H9 (cell line): Measurements from ENCODE around the gene AS3MT. TPM values are rescaled to one million over a fixed set of nuclear protein-coding genes. Genes with fewer than 3 reads are reported as not detected.

ENCODE experiments used
- DNase-seq: peaks from one replicate; pipeline ENCODE4 v3.0.0-alpha.2; 2017
- H2AFZ ChIP-seq: one replicate; pipeline ENCODE4 v1.6.1; 2013; ENCODE audit warnings: mild to moderate bottlenecking, low read length, control low read depth, moderate library complexity
- H2AK5ac ChIP-seq: 2 replicates; pipeline ENCODE4 v1.6.1; 2013; ENCODE audit warnings: low read length, control low read depth, mixed read lengths; ENCODE audit not compliant: insufficient read length
- H2BK120ac ChIP-seq: one replicate; pipeline ENCODE4 v1.6.1; 2013; ENCODE audit warnings: low read depth, mild to moderate bottlenecking, low read length, control low read depth, inconsistent platforms; ENCODE audit not compliant: poor library complexity, severe bottlenecking
- H2BK12ac ChIP-seq: 2 replicates; pipeline ENCODE4 v1.6.1; 2013; ENCODE audit warnings: low read length, control low read depth, mixed read lengths, low read depth; ENCODE audit not compliant: insufficient read length
- H2BK15ac ChIP-seq: 2 replicates; pipeline ENCODE4 v1.6.1; 2013; ENCODE audit warnings: low read depth, low read length, control low read depth
- H2BK20ac ChIP-seq: one replicate; pipeline ENCODE4 v1.6.1; 2013; ENCODE audit warnings: low read depth, mild to moderate bottlenecking, low read length, control low read depth, inconsistent platforms; ENCODE audit not compliant: poor library complexity, severe bottlenecking
- H2BK5ac ChIP-seq: 2 replicates; pipeline ENCODE4 v1.6.1; 2013; ENCODE audit warnings: low read length, control low read depth, mixed read lengths; ENCODE audit not compliant: insufficient read length
- H3K14ac ChIP-seq: 2 replicates; pipeline ENCODE4 v1.6.1; 2013; ENCODE audit warnings: low read length, control low read depth; ENCODE audit not compliant: insufficient read depth
- H3K18ac ChIP-seq: 2 replicates; pipeline ENCODE4 v1.6.1; 2013; ENCODE audit warnings: low read depth, mild to moderate bottlenecking, mixed read lengths, low read length, control low read depth; ENCODE audit not compliant: insufficient read length
- H3K23ac ChIP-seq: 2 replicates; pipeline ENCODE4 v1.6.1; 2013; ENCODE audit warnings: low read length, control low read depth, mixed read lengths, low read depth; ENCODE audit not compliant: insufficient read length
- H3K23me2 ChIP-seq: 2 replicates; pipeline ENCODE4 v1.6.1; 2013; ENCODE audit warnings: low read depth, mild to moderate bottlenecking, mixed read lengths, low read length, control low read depth; ENCODE audit not compliant: insufficient read length, poor library complexity, severe bottlenecking
- H3K27ac ChIP-seq: 2 replicates; pipeline ENCODE4 v1.5.1; 2013; ENCODE audit warnings: low read length, control low read depth, mixed read lengths, low read depth; ENCODE audit not compliant: insufficient read length
- H3K27me3 ChIP-seq: 2 replicates; pipeline ENCODE4 v1.6.1; 2013; ENCODE audit warnings: low read length, control low read depth, inconsistent platforms; ENCODE audit not compliant: insufficient read depth
- H3K4ac ChIP-seq: 2 replicates; pipeline ENCODE4 v1.6.1; 2013; ENCODE audit warnings: low read depth, mild to moderate bottlenecking, control low read depth, inconsistent platforms, low read length, moderate library complexity
- H3K4me1 ChIP-seq: 2 replicates; pipeline ENCODE4 v1.6.1; 2013; ENCODE audit warnings: low read length, control low read depth, inconsistent platforms; ENCODE audit not compliant: insufficient read depth
- H3K4me2 ChIP-seq: 2 replicates; pipeline ENCODE4 v1.6.1; 2013; ENCODE audit warnings: low read length, control low read depth, mixed read lengths; ENCODE audit not compliant: insufficient read length, insufficient read depth
- H3K56ac ChIP-seq: 2 replicates; pipeline ENCODE4 v1.6.1; 2013; ENCODE audit warnings: low read depth, mild to moderate bottlenecking, mixed read lengths, low read length, control low read depth; ENCODE audit not compliant: insufficient read length
- H3K79me1 ChIP-seq: 2 replicates; pipeline ENCODE4 v1.6.1; 2013; ENCODE audit warnings: low read depth, mild to moderate bottlenecking, moderate library complexity, low read length, control low read depth, inconsistent platforms; ENCODE audit not compliant: insufficient read depth, poor library complexity, severe bottlenecking
- H3K79me2 ChIP-seq: 2 replicates; pipeline ENCODE4 v1.6.1; 2013; ENCODE audit warnings: low read length, control low read depth, inconsistent platforms; ENCODE audit not compliant: insufficient read depth
- H3K9ac ChIP-seq: 2 replicates; pipeline ENCODE4 v1.6.1; 2013; ENCODE audit warnings: low read length, control low read depth, mixed read lengths; ENCODE audit not compliant: insufficient read length; ENCODE audit errors: extremely low read depth
- H3K9me3 ChIP-seq: one replicate; pipeline ENCODE4 v1.6.1; 2013; ENCODE audit warnings: low read depth, low read length, inconsistent platforms; ENCODE audit not compliant: control insufficient read depth
- H3T11ph ChIP-seq: one replicate; pipeline ENCODE4 v1.6.1; 2013; ENCODE audit warnings: mild to moderate bottlenecking, low read length, control low read depth, inconsistent platforms
- H4K20me1 ChIP-seq: one replicate; pipeline ENCODE4 v1.6.1; 2013; ENCODE audit not compliant: control insufficient read depth, insufficient read length, insufficient read depth
- H4K5ac ChIP-seq: 2 replicates; pipeline ENCODE4 v1.6.1; 2013; ENCODE audit warnings: low read depth, mild to moderate bottlenecking, mixed read lengths, low read length, control low read depth; ENCODE audit not compliant: insufficient read length
- H4K8ac ChIP-seq: replicated peaks from 2 replicates; pipeline ENCODE4 v1.6.1; 2013; ENCODE audit warnings: low read length, control low read depth, mixed read lengths, low read depth; ENCODE audit not compliant: insufficient read length
- H4K91ac ChIP-seq: 2 replicates; pipeline ENCODE4 v1.6.1; 2013; ENCODE audit warnings: low read depth, mild to moderate bottlenecking, moderate library complexity, mixed read lengths, low read length, control low read depth; ENCODE audit not compliant: insufficient read length
- H3K27ac Mint-ChIP-seq, 3 experiments: 2 replicates in 2 of 3; 3 replicates in 1 of 3; pipeline ENCODE4 v1.8.0; 2020 to 2021; ENCODE audit warnings: mixed read lengths in 3 of 3, mild to moderate bottlenecking in 1 of 3, moderate library complexity in 1 of 3
- H3K27me3 Mint-ChIP-seq: 2 replicates; pipeline ENCODE4 v1.8.0; 2021; ENCODE audit warnings: low read depth, mild to moderate bottlenecking, moderate library complexity, mixed read lengths
- H3K36me3 Mint-ChIP-seq, 3 experiments: 2 replicates in 2 of 3; 3 replicates in 1 of 3; pipeline ENCODE4 v1.8.0; 2020 to 2021; ENCODE audit warnings: low read depth in 3 of 3, mixed read lengths in 3 of 3; ENCODE audit not compliant: insufficient read depth in 1 of 3
- H3K4me1 Mint-ChIP-seq, 2 experiments: 2 replicates each; pipeline ENCODE4 v1.8.0; 2020; ENCODE audit warnings: mixed read lengths in 2 of 2
- H3K4me3 Mint-ChIP-seq, 2 experiments: 2 replicates in 1 of 2; 3 replicates in 1 of 2; pipeline ENCODE4 v1.8.0; 2020 to 2021; ENCODE audit warnings: mild to moderate bottlenecking in 2 of 2, mixed read lengths in 2 of 2, moderate library complexity in 1 of 2
- H3K9me3 Mint-ChIP-seq, 2 experiments: 2 replicates in 1 of 2; 3 replicates in 1 of 2; pipeline ENCODE4 v1.8.0; 2020; ENCODE audit warnings: mild to moderate bottlenecking in 2 of 2, mixed read lengths in 2 of 2, moderate library complexity in 1 of 2
- CTCF ChIP-seq: fragments of 200-600 bp; sonication (generic); conservative IDR thresholded peaks from 3 replicates; pipeline ENCODE4 v1.8.0; 2021; ENCODE audit warnings: antibody characterized with exemption, mild to moderate bottlenecking
- WGBS: extraction: QIAGEN DNeasy Blood & Tissue Kit; methylation state at CpG from one replicate; pipeline ENCODE4 v1.1.7; 2013; ENCODE audit warnings: missing lambda C conversion rate, low lambda C conversion rate, mixed read lengths; ENCODE audit not compliant: insufficient read length; ENCODE audit errors: extremely low coverage; 5-methylcytosine and 5-hydroxymethylcytosine counted together
- total RNA-seq: library from RNA; stranded (reverse); gene quantifications from 2 replicates; pipeline ENCODE4 v1.2.1, GENCODE V29; 2021

The AS3MT gene
- total RNA-seq, 1 experiment from 2014 or later: 16.4 TPM

GRCh38 chr10:102926842-102927241 is 57.6 kb downstream of the AS3MT start:
- H3K9me3 ChIP-seq: no peaks in the 10 kb centered on the region
- no peak overlapping the region for H2BK120ac ChIP-seq
- peaks cover 7 to 12% of the 10 kb centered on the region in 2 experiments for H3K4me1 Mint-ChIP-seq
- no peak overlapping the region for H2AK5ac ChIP-seq
- no peaks in the 10 kb centered on the region for H3K27me3 ChIP-seq
- H3K56ac ChIP-seq: no peak overlapping the region
- H3T11ph ChIP-seq: no peak overlapping the region
- H3K4me2 ChIP-seq: no peak overlapping the region
- H3K27ac Mint-ChIP-seq: no peak overlapping the region
- H3K4me1 ChIP-seq: no peaks in the 10 kb centered on the region
- TF ChIP-seq CTCF: no peak
- no CpG with 5 or more reads among the region's 6 CpGs for WGBS
- H2AFZ ChIP-seq: no peak overlapping the region
- H4K8ac ChIP-seq: no peak overlapping the region
- H2BK12ac ChIP-seq: no peak overlapping the region
- no peak overlapping the region for H3K14ac ChIP-seq
- H3K23me2 ChIP-seq: no peaks in the 10 kb centered on the region
- no peak overlapping the region for H3K18ac ChIP-seq
- H3K9ac ChIP-seq: no peak overlapping the region
- H3K4me3 Mint-ChIP-seq: no peak overlapping the region
- no peak overlapping the region for H3K4ac ChIP-seq
- H4K5ac ChIP-seq: no peak overlapping the region
- no peak for DNase-seq
- H2BK5ac ChIP-seq: no peak overlapping the region
- no peak overlapping the region for H2BK15ac ChIP-seq
- H3K9me3 Mint-ChIP-seq: peaks cover 0 to 3% of the 10 kb centered on the region in 2 experiments; a peak in 3 of 5 replicates
- no peaks in the 10 kb centered on the region for H3K27me3 Mint-ChIP-seq
- H2BK20ac ChIP-seq: no peak overlapping the region
- no peak overlapping the region for H4K91ac ChIP-seq
- no peak overlapping the region for H3K23ac ChIP-seq
- H3K27ac ChIP-seq: no peak overlapping the region
- peaks cover 10 to 17% (median 12%) of the 10 kb centered on the region in 3 experiments for H3K36me3 Mint-ChIP-seq
- H4K20me1 ChIP-seq: no peaks in the 10 kb centered on the region
- H3K79me2 ChIP-seq: no peaks in the 10 kb centered on the region; the same call in 1 of the 2 replicates
- H3K79me1 ChIP-seq: peaks cover 4% of the 10 kb centered on the region
